GM12878 (cell line): ENCODE results near the gene NEK8.
"Not testable (repeated sequence)": the region's sequence is repeated elsewhere in the genome, so short reads cannot be mapped to it uniquely, and the experiment has no call there.

Experiments
- CTCF ChIP-seq, 3 experiments: IDR thresholded peaks in 2 of 3; conservative IDR thresholded peaks in 1 of 3; 2 replicates each; pipeline ENCODE4 v1.5.1; 2011; ENCODE audit warnings: low read depth in 3 of 3, low read length in 3 of 3, mild to moderate bottlenecking in 3 of 3, control low read depth in 2 of 3, moderate library complexity in 2 of 3, inconsistent platforms in 1 of 3, mixed read lengths in 1 of 3; ENCODE audit not compliant: control insufficient read depth in 2 of 3, insufficient read depth in 1 of 3; ENCODE audit errors: extremely low read depth in 1 of 3
- EP300 ChIP-seq, 2 experiments: fragments of 150-350 bp in 1 of 2; IDR thresholded peaks; 2 replicates each; pipeline ENCODE4 v1.6.1; 2011 to 2012; ENCODE audit warnings: low read depth in 2 of 2, low read length in 2 of 2, borderline replicate concordance in 1 of 2, improper control_type of control experiment in 1 of 2, inconsistent platforms in 1 of 2; ENCODE audit not compliant: control insufficient read depth in 1 of 2
- KAT2A ChIP-seq: conservative IDR thresholded peaks from 2 replicates; pipeline ENCODE4 v1.6.1; 2011; ENCODE audit warnings: low read depth, low read length; ENCODE audit not compliant: control insufficient read depth
- NRF1 ChIP-seq: conservative IDR thresholded peaks from 2 replicates; pipeline ENCODE4 v1.6.1; 2011; ENCODE audit warnings: mild to moderate bottlenecking, low read depth, low read length, improper control_type of control experiment
- PKNOX1 ChIP-seq: fragments of 450-650 bp; IDR thresholded peaks from 2 replicates; pipeline ENCODE4 v1.6.1; 2016; ENCODE audit warnings: mild to moderate bottlenecking
- POLR2A ChIP-seq: IDR thresholded peaks from 2 replicates; pipeline ENCODE4 v1.6.1; 2011; ENCODE audit warnings: low read depth, mild to moderate bottlenecking, low read length
- RAD21 ChIP-seq: IDR thresholded peaks from 2 replicates; pipeline ENCODE4 v1.6.1; 2011; ENCODE audit warnings: mild to moderate bottlenecking, low read depth, low read length, moderate library complexity; ENCODE audit not compliant: insufficient read depth
- SUZ12 ChIP-seq: fragments of 200-600 bp; sonication (generic); IDR thresholded peaks from one replicate; pipeline ENCODE4 v1.6.1; 2018; ENCODE audit warnings: antibody characterized with exemption, mild to moderate bottlenecking; ENCODE audit not compliant: unreplicated experiment
- USF2 ChIP-seq: IDR thresholded peaks from 2 replicates; pipeline ENCODE4 v1.6.1; 2011; ENCODE audit warnings: low read depth, low read length, improper control_type of control experiment, borderline replicate concordance
- TF ChIP-seq, protein P1 (sequence below): IDR thresholded peaks from 2 replicates; pipeline ENCODE4 v1.6.1; 2011; ENCODE audit warnings: borderline replicate concordance, low read depth, mild to moderate bottlenecking, moderate library complexity, mixed read lengths, low read length; ENCODE audit not compliant: insufficient read depth; ENCODE audit errors: extremely low read length
- TF ChIP-seq, protein P2 (sequence below): IDR thresholded peaks from 2 replicates; pipeline ENCODE4 v1.6.1; 2012; ENCODE audit warnings: low read depth, low read length, improper control_type of control experiment
- TF ChIP-seq, protein P3 (sequence below): IDR thresholded peaks from 2 replicates; pipeline ENCODE4 v1.6.1; 2012; ENCODE audit warnings: improper control_type of control experiment, low read depth, low read length; ENCODE audit not compliant: insufficient replicate concordance

DNA sequence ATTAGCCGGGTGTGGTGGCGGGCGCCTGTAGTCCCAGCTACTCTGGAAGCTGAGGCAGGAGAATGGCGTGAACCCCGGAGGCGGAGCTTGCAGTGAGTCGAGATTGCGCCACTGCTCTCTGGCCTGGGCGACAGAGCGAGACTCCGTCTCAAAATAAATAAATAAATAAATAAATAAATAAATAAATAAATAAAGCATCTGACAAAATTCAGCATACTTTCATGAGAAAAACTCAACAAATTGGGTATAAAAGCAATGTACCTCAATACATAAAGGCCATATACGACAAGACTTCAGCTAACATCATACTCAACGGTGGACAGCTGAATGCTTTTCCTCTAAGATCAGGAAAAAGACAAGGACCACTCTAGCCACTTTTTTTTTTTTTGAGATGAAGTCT, 51.0 kb downstream of the NEK8 start:
- TF ChIP-seq, protein P1, sequence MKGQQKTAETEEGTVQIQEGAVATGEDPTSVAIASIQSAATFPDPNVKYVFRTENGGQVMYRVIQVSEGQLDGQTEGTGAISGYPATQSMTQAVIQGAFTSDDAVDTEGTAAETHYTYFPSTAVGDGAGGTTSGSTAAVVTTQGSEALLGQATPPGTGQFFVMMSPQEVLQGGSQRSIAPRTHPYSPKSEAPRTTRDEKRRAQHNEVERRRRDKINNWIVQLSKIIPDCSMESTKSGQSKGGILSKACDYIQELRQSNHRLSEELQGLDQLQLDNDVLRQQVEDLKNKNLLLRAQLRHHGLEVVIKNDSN, result not testable (repeated sequence)
- TF ChIP-seq PKNOX1; CTCF (IDR thresholded peaks at IDR 0.05 in 2 of 3, conservative IDR thresholded peaks at IDR 0.05 in 1 of 3; ENCODE audit: control insufficient read depth in 2 of 3, extremely low read depth in 1 of 3, insufficient read depth in 1 of 3, low read depth in 3 of 3, low read length in 3 of 3); SUZ12; USF2; POLR2A; EP300 (IDR thresholded peaks at IDR 0.05; ENCODE audit: borderline replicate concordance in 1 of 2, control insufficient read depth in 1 of 2, low read depth in 2 of 2, low read length in 2 of 2); RAD21; NRF1; KAT2A: not testable (repeated sequence)
- TF ChIP-seq, protein P2, sequence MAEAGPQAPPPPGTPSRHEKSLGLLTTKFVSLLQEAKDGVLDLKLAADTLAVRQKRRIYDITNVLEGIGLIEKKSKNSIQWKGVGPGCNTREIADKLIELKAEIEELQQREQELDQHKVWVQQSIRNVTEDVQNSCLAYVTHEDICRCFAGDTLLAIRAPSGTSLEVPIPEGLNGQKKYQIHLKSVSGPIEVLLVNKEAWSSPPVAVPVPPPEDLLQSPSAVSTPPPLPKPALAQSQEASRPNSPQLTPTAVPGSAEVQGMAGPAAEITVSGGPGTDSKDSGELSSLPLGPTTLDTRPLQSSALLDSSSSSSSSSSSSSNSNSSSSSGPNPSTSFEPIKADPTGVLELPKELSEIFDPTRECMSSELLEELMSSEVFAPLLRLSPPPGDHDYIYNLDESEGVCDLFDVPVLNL, result not testable (repeated sequence)
- TF ChIP-seq, protein P3, sequence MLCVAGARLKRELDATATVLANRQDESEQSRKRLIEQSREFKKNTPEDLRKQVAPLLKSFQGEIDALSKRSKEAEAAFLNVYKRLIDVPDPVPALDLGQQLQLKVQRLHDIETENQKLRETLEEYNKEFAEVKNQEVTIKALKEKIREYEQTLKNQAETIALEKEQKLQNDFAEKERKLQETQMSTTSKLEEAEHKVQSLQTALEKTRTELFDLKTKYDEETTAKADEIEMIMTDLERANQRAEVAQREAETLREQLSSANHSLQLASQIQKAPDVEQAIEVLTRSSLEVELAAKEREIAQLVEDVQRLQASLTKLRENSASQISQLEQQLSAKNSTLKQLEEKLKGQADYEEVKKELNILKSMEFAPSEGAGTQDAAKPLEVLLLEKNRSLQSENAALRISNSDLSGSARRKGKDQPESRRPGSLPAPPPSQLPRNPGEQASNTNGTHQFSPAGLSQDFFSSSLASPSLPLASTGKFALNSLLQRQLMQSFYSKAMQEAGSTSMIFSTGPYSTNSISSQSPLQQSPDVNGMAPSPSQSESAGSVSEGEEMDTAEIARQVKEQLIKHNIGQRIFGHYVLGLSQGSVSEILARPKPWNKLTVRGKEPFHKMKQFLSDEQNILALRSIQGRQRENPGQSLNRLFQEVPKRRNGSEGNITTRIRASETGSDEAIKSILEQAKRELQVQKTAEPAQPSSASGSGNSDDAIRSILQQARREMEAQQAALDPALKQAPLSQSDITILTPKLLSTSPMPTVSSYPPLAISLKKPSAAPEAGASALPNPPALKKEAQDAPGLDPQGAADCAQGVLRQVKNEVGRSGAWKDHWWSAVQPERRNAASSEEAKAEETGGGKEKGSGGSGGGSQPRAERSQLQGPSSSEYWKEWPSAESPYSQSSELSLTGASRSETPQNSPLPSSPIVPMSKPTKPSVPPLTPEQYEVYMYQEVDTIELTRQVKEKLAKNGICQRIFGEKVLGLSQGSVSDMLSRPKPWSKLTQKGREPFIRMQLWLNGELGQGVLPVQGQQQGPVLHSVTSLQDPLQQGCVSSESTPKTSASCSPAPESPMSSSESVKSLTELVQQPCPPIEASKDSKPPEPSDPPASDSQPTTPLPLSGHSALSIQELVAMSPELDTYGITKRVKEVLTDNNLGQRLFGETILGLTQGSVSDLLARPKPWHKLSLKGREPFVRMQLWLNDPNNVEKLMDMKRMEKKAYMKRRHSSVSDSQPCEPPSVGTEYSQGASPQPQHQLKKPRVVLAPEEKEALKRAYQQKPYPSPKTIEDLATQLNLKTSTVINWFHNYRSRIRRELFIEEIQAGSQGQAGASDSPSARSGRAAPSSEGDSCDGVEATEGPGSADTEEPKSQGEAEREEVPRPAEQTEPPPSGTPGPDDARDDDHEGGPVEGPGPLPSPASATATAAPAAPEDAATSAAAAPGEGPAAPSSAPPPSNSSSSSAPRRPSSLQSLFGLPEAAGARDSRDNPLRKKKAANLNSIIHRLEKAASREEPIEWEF, result not testable (repeated sequence)
